Measurements from ENCODE around the gene ALDH1L1. TPM values are rescaled to one million over a fixed set of nuclear protein-coding genes. Genes with fewer than 3 reads are reported as not detected.
A peak's percentile ranks its signal among the peaks of the same experiment; 100 is the strongest.

ALDH1L1 gene
- total and polyA plus RNA-seq, 2 of the 8 experiments (the other 6 are each of a cell fraction or from before 2014, with no cell fraction given) = 0.98 to 1.6 TPM

- Histone ChIP-seq H3K23ac (ENCODE audit: insufficient read length) (no peak overlapping the region), H3K36me3 (ENCODE audit: control insufficient read depth in 2 of 4, insufficient read depth in 4 of 4, low read length in 3 of 4) (no peaks in the 10 kb centered on the region), H3K23me2 (ENCODE audit: low read depth, low read length) (peaks cover 4% of the 10 kb centered on the region; the same call in 1 of the 2 replicates), H4K8ac (ENCODE audit: extremely low read depth, insufficient read depth, low read length) (no peak overlapping the region), H3K27me3 (replicated peaks in 1 of 4; ENCODE audit: control insufficient read depth in 3 of 4, extremely low read depth in 1 of 4, insufficient read depth in 3 of 4, low read length in 3 of 4) (peaks cover 0 to 3% (median 0%) of the 10 kb centered on the region in 4 experiments; a peak in 2 of 7 replicates), H2AK5ac (ENCODE audit: low read depth, low read length) (no peak overlapping the region), H3K79me1 (ENCODE audit: low read depth, low read length) (no peaks in the 10 kb centered on the region), H3K27ac (ENCODE audit: low read depth, low read length) (no peak overlapping the region), H2BK5ac (ENCODE audit: low read depth, low read length) (no peak overlapping the region), H2AFZ (ENCODE audit: low read length) (peak overlapping the region; percentile 71; the same call in 1 of the 2 replicates), H3K4ac (replicated peaks; ENCODE audit: insufficient read length, low read depth, low read length) (no peak overlapping the region), H3K56ac (replicated peaks; ENCODE audit: insufficient read length, low read depth, low read length) (no peak overlapping the region), H3K9me3 (ENCODE audit: insufficient read depth in 2 of 2, low read depth in 1 of 2, low read length in 1 of 2) (no peaks in the 10 kb centered on the region), H3K4me2 (ENCODE audit: insufficient read depth in 1 of 2, low read depth in 2 of 2, low read length in 2 of 2) (no peak overlapping the region), H2BK20ac (ENCODE audit: low read length) (no peak overlapping the region), H3K79me2 (ENCODE audit: control insufficient read depth in 1 of 2, insufficient read depth in 2 of 2, low read length in 2 of 2) (no peaks in the 10 kb centered on the region), H3K9ac (replicated peaks in 1 of 4; ENCODE audit: extremely low read depth in 1 of 4, low read depth in 3 of 4, low read length in 3 of 4) (no peak overlapping the region), H4K20me1 (replicated peaks in 1 of 2; ENCODE audit: control insufficient read depth in 1 of 2, insufficient read depth in 2 of 2, low read length in 2 of 2) (no peaks in the 10 kb centered on the region), H3K18ac (ENCODE audit: extremely low read depth, low read length) (no peak overlapping the region), H4K5ac (ENCODE audit: insufficient read length, low read depth, low read length) (no peak overlapping the region), H4K91ac (replicated peaks; ENCODE audit: insufficient read length, low read length) (no peak overlapping the region), H2BK15ac (ENCODE audit: low read length) (no peak overlapping the region), H3K14ac (ENCODE audit: insufficient read length) (no peak overlapping the region), H3K4me1 (replicated peaks in 1 of 4; ENCODE audit: control insufficient read depth in 3 of 4, insufficient read depth in 4 of 4, low read length in 3 of 4) (peaks cover 0 to 4% (median 0%) of the 10 kb centered on the region in 4 experiments; a peak in 4 of 7 replicates), H3K4me3 (ENCODE audit: extremely low read depth in 1 of 4, insufficient read depth in 2 of 4, low read depth in 3 of 4, low read length in 4 of 4) (no peak overlapping the region), H2BK120ac (replicated peaks; ENCODE audit: low read depth, low read length) (no peak overlapping the region), H2BK12ac (ENCODE audit: low read depth, low read length) (no peak overlapping the region)
- ChIA-PET POLR2A (ENCODE audit: partially characterized antibody) (interaction anchor here (1.3 kb wide), 1 partner anchor 59 kb away, joined by 3 read pairs; no protein-coding TSS in a partner anchor), CTCF (ENCODE audit: partially characterized antibody) (interaction anchor here (4.0 to 4.7 kb wide), 2 partner anchors 10 to 75 kb away, joined by 19 to 39 read pairs; no protein-coding TSS in a partner anchor)
- DNase-seq (ENCODE audit: low read depth in 1 of 2, low spot score in 2 of 2) (no peak), FAIRE-seq (no peak)
- TF ChIP-seq SP2 (IDR thresholded peaks at IDR 0.05; ENCODE audit: low read length) = no peak
- 81% methylated on average over 2 of the region's 2 CpGs; no CpG with 5 or more reads in 1 of the 2 experiments for WGBS, 2 experiments (ENCODE audit: extremely low coverage in 1 of 2, insufficient coverage in 1 of 2, insufficient read length in 1 of 2, insufficient replicate concordance in 2 of 2, low coverage in 1 of 2, low lambda C conversion rate in 2 of 2, missing lambda C conversion rate in 1 of 2)
Measured at GRCh38 chr3:126208182-126208581, 27.8 kb upstream of the ALDH1L1 start.
